ENCODE data around the gene MRI1. TPM values are rescaled to one million over a fixed set of nuclear protein-coding genes. Genes with fewer than 3 reads are reported as not detected.

MRI1 gene
- total and polyA plus RNA-seq, 2 donors from 2014 or later = 18.8 to 46.5 TPM

DNA sequence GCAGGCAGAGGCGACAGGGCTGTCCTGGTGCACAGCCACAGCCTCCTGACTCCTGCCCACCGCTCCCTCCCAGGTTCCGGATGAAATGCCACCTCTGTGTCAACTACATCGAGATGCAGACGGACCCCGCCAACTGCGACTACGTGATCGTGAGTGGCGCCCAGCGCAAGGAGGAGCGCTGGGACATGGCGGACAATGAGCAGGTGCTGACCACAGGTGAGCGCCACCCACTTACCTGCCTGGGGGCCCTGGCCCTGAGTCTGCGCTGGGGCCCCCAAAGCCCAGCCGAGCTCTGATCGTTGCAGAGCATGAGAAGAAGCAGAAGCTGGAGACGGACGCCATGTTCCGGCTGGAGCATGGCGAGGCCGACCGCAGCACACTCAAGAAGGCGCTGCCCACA lies 5.5 kb upstream of the MRI1 start:
- H3K36me3 ChIP-seq (ENCODE audit: control insufficient read depth in 2 of 3, insufficient read depth in 3 of 3, low read length in 3 of 3) = peaks cover 8 to 45% (median 29%) of the 10 kb centered on the region in 3 donors
- intact Hi-C loops (cut with DNase I) = no loop called here
- peaks cover 0 to under 1% (median 0%) of the 10 kb centered on the region in 3 donors for H3K4me1 ChIP-seq (ENCODE audit: control insufficient read depth in 2 of 3, insufficient read depth in 2 of 3, low read depth in 1 of 3, low read length in 3 of 3)
- TF ChIP-seq, protein P1, sequence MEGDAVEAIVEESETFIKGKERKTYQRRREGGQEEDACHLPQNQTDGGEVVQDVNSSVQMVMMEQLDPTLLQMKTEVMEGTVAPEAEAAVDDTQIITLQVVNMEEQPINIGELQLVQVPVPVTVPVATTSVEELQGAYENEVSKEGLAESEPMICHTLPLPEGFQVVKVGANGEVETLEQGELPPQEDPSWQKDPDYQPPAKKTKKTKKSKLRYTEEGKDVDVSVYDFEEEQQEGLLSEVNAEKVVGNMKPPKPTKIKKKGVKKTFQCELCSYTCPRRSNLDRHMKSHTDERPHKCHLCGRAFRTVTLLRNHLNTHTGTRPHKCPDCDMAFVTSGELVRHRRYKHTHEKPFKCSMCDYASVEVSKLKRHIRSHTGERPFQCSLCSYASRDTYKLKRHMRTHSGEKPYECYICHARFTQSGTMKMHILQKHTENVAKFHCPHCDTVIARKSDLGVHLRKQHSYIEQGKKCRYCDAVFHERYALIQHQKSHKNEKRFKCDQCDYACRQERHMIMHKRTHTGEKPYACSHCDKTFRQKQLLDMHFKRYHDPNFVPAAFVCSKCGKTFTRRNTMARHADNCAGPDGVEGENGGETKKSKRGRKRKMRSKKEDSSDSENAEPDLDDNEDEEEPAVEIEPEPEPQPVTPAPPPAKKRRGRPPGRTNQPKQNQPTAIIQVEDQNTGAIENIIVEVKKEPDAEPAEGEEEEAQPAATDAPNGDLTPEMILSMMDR (IDR thresholded peaks at IDR 0.05; ENCODE audit: borderline replicate concordance, extremely low read depth, insufficient read depth) = no peak
- no peak for DNase-seq
- no peaks in the 10 kb centered on the region for H3K27me3 ChIP-seq (ENCODE audit: control insufficient read depth, insufficient read depth, low read length)
- no peak overlapping the region for H3K9ac ChIP-seq (ENCODE audit: low read length in 3 of 3)
- H3K4me3 ChIP-seq (ENCODE audit: low read length in 3 of 3) = no peak overlapping the region
- H3K9me3 ChIP-seq (ENCODE audit: control insufficient read depth in 2 of 3, insufficient read depth in 1 of 3, low read length in 3 of 3) = no peaks in the 10 kb centered on the region
- FAIRE-seq = no peak
- no peak overlapping the region for H3K27ac ChIP-seq (ENCODE audit: low read depth in 2 of 2, low read length in 2 of 2)

DNA sequence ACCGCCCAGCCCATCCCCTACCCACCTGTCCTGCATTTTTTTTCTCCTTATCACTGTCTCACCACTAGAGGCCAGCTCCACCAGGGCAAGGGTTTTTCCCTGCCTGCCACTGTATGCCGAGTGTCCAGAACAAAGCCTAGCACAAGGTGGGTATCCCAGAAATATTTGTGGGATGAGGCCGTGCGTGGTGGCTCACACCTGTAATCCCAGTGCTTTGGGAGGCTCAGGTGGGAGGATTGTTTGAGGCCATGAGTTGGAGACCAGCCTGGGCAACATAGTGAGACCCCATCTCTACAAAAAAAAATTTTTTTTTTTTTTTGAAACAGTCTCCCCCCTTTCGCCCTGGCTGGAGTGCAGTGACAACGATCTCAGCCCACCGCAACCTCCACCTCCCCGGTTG lies 2.9 kb upstream of the MRI1 start:
- Histone ChIP-seq H3K4me1 (ENCODE audit: control insufficient read depth in 2 of 3, insufficient read depth in 2 of 3, low read depth in 1 of 3, low read length in 3 of 3) (peaks cover 0 to 9% (median 8%) of the 10 kb centered on the region in 3 donors), H3K27ac (ENCODE audit: low read depth in 2 of 2, low read length in 2 of 2) (no peak overlapping the region), H3K36me3 (ENCODE audit: control insufficient read depth in 2 of 3, insufficient read depth in 3 of 3, low read length in 3 of 3) (peaks cover 2 to 25% (median 17%) of the 10 kb centered on the region in 3 donors), H3K4me3 (ENCODE audit: low read length in 3 of 3) (no peak overlapping the region), H3K9me3 (ENCODE audit: control insufficient read depth in 2 of 3, insufficient read depth in 1 of 3, low read length in 3 of 3) (no peaks in the 10 kb centered on the region), H3K27me3 (ENCODE audit: control insufficient read depth, insufficient read depth, low read length) (no peaks in the 10 kb centered on the region), H3K9ac (ENCODE audit: low read length in 3 of 3) (no peak overlapping the region)
- TF ChIP-seq, protein P1 (IDR thresholded peaks at IDR 0.05; ENCODE audit: borderline replicate concordance, extremely low read depth, insufficient read depth) = no peak
- peak in 1 of 5 donors; percentile 24 for DNase-seq
- intact Hi-C loops (cut with DNase I) = no loop called here
- no peak for FAIRE-seq

DNA sequence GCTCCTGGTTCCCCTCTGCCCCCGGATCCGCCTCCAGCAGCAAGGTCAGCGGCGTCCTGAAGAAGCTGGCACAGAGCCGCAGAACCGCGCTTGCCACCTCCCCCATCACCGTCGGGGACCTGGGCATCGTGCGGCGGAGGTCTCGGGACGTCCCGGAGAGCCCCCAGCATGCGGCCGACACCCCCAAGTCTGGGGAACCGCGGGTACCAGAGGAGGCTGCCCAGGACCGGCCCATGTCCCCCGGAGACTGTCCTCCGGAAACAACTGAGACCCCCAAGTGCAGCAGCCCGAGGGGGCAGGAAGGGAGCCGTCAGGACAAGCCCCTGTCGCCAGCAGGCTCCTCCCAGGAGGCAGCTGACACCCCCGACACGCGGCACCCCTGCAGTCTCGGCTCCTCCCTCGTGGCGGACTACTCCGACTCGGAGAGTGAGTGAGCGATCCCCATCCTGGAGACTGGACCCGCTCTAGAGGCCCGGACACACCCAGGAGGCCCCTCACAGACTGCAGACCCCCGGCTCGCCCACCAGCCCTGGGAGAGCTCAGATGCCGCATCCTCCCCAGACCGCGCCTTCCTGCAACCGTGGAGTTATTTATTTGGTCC lies 1.6 kb upstream of the MRI1 start:
- no peak for FAIRE-seq
- peak in 1 of 5 donors; percentile 62 for DNase-seq

More for the DNA sequence above, 1.6 kb upstream of the MRI1 start:
- Histone ChIP-seq H3K27me3 (ENCODE audit: control insufficient read depth, insufficient read depth, low read length) (no peaks in the 10 kb centered on the region), H3K4me3 (ENCODE audit: low read length in 3 of 3) (no peak overlapping the region), H3K36me3 (ENCODE audit: control insufficient read depth in 2 of 3, insufficient read depth in 3 of 3, low read length in 3 of 3) (peaks cover 2 to 15% (median 15%) of the 10 kb centered on the region in 3 donors), H3K4me1 (ENCODE audit: control insufficient read depth in 2 of 3, insufficient read depth in 2 of 3, low read depth in 1 of 3, low read length in 3 of 3) (peaks cover 0 to 9% (median 8%) of the 10 kb centered on the region in 3 donors), H3K9me3 (ENCODE audit: control insufficient read depth in 2 of 3, insufficient read depth in 1 of 3, low read length in 3 of 3) (no peaks in the 10 kb centered on the region), H3K27ac (ENCODE audit: low read depth in 2 of 2, low read length in 2 of 2) (no peak overlapping the region), H3K9ac (ENCODE audit: low read length in 3 of 3) (no peak overlapping the region)
- intact Hi-C loops (cut with DNase I) = no loop called here
- TF ChIP-seq, protein P1 (IDR thresholded peaks at IDR 0.05; ENCODE audit: borderline replicate concordance, extremely low read depth, insufficient read depth) = no peak
